Endodermal cell (in vitro differentiated cells): ENCODE results near the gene CC2D1A. TPM values are rescaled to one million over a fixed set of nuclear protein-coding genes. Genes with fewer than 3 reads are reported as not detected.

Experiments used
- DNase-seq: peaks from one replicate; pipeline ENCODE4 v3.0.0-alpha.2; 2017
- H3K27ac ChIP-seq: 2 replicates; pipeline ENCODE4 v1.5.1; 2013; ENCODE audit warnings: mild to moderate bottlenecking, low read depth, low read length, moderate library complexity
- H3K27me3 ChIP-seq: 2 replicates; pipeline ENCODE4 v1.6.1; 2013; ENCODE audit warnings: mild to moderate bottlenecking, low read length, moderate library complexity; ENCODE audit not compliant: insufficient read depth, control insufficient read depth, poor library complexity, severe bottlenecking
- H3K36me3 ChIP-seq: 2 replicates; pipeline ENCODE4 v1.7.0; 2013; ENCODE audit warnings: mild to moderate bottlenecking, low read length, moderate library complexity; ENCODE audit not compliant: control insufficient read depth, insufficient read depth
- H3K4me1 ChIP-seq: one replicate; pipeline ENCODE4 v1.7.0; 2013; ENCODE audit warnings: low read length; ENCODE audit not compliant: control insufficient read depth, insufficient read depth
- H3K4me3 ChIP-seq: 2 replicates; pipeline ENCODE4 v1.5.1; 2013; ENCODE audit warnings: mild to moderate bottlenecking, low read length, moderate library complexity
- H3K9ac ChIP-seq: 2 replicates; pipeline ENCODE4 v1.6.1; 2013; ENCODE audit warnings: mild to moderate bottlenecking, low read length, moderate library complexity; ENCODE audit not compliant: poor library complexity, severe bottlenecking; ENCODE audit errors: extremely low read depth
- H3K9me3 ChIP-seq: 2 replicates; pipeline ENCODE4 v1.6.1; 2013; ENCODE audit warnings: mild to moderate bottlenecking, low read length, moderate library complexity; ENCODE audit not compliant: control insufficient read depth
- H3K27ac Mint-ChIP-seq: 2 replicates; pipeline ENCODE4 v1.8.0; 2020; ENCODE audit warnings: mixed read lengths
- H3K27me3 Mint-ChIP-seq: 2 replicates; pipeline ENCODE4 v1.8.0; 2021; ENCODE audit warnings: mild to moderate bottlenecking, mixed read lengths; ENCODE audit not compliant: insufficient read depth
- H3K36me3 Mint-ChIP-seq: 2 replicates; pipeline ENCODE4 v1.8.0; 2020; ENCODE audit warnings: low read depth, mixed read lengths
- H3K4me1 Mint-ChIP-seq: 2 replicates; pipeline ENCODE4 v1.8.0; 2020; ENCODE audit warnings: mixed read lengths
- H3K4me3 Mint-ChIP-seq: 2 replicates; pipeline ENCODE4 v1.8.0; 2020; ENCODE audit warnings: mild to moderate bottlenecking, moderate library complexity, mixed read lengths
- H3K9me3 Mint-ChIP-seq: 2 replicates; pipeline ENCODE4 v1.8.0; 2020; ENCODE audit warnings: mild to moderate bottlenecking, mixed read lengths
- WGBS, 2 experiments: methylation state at CpG; one replicate each; pipeline versions ENCODE4 v1.1.5 to v1.1.7; 2013; ENCODE audit warnings: missing lambda C conversion rate in 2 of 2, mixed read lengths in 1 of 2; ENCODE audit not compliant: insufficient coverage in 1 of 2, insufficient read length in 1 of 2; 5-methylcytosine and 5-hydroxymethylcytosine counted together
- total RNA-seq, 2 donors: library from RNA; stranded (reverse); fragmentation: NEBNext Ultra II Directional in 1 of 2; extraction: Animal tissue kit (Norgen Biotek cat#: 25700) in 1 of 2; gene quantifications; 2 replicates in 1 of 2; 3 replicates in 1 of 2; pipeline ENCODE4 v1.2.1, GENCODE V29; 2021
- TF ChIP-seq, protein P1 (sequence below): fragments of 200-600 bp; sonication (generic); conservative IDR thresholded peaks from 2 replicates; pipeline ENCODE4 v1.5.0; 2021; ENCODE audit warnings: antibody characterized with exemption, mild to moderate bottlenecking

Gene CC2D1A
- total RNA-seq, 2 donors from 2014 or later = 45.1 to 55.9 TPM

DNA sequence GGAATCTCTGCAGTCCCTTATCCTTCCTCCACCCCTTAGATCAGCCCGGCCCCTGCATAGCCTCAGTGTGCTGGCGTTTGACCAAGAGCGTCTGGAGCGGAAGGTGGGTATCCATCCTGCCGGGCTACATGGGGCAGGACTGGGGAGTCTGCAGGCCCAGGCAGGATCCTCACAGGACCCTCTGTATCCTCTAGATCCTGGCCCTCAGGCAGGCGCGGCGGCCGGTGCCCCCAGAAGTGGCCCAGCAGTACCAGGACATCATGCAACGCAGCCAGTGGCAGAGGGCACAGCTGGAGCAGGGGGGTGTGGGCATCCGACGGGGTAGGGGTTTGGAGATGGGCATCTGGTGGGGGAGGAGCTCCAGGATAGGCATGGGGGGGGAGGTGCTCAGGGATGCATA, 23.3 kb downstream of the CC2D1A start:
- no peaks in the 10 kb centered on the region for H3K27me3 ChIP-seq
- H3K9me3 Mint-ChIP-seq = no peaks in the 10 kb centered on the region
- no peaks in the 10 kb centered on the region for H3K27me3 Mint-ChIP-seq
- no peaks in the 10 kb centered on the region for H3K4me1 Mint-ChIP-seq
- no peak overlapping the region for H3K9ac ChIP-seq
- peaks cover 22% of the 10 kb centered on the region for H3K36me3 ChIP-seq
- TF ChIP-seq, protein P1, sequence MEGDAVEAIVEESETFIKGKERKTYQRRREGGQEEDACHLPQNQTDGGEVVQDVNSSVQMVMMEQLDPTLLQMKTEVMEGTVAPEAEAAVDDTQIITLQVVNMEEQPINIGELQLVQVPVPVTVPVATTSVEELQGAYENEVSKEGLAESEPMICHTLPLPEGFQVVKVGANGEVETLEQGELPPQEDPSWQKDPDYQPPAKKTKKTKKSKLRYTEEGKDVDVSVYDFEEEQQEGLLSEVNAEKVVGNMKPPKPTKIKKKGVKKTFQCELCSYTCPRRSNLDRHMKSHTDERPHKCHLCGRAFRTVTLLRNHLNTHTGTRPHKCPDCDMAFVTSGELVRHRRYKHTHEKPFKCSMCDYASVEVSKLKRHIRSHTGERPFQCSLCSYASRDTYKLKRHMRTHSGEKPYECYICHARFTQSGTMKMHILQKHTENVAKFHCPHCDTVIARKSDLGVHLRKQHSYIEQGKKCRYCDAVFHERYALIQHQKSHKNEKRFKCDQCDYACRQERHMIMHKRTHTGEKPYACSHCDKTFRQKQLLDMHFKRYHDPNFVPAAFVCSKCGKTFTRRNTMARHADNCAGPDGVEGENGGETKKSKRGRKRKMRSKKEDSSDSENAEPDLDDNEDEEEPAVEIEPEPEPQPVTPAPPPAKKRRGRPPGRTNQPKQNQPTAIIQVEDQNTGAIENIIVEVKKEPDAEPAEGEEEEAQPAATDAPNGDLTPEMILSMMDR = no peak
- H3K4me3 ChIP-seq = no peak overlapping the region
- peaks cover 36% of the 10 kb centered on the region for H3K36me3 Mint-ChIP-seq
- no peak for DNase-seq
- no peaks in the 10 kb centered on the region for H3K9me3 ChIP-seq
- 93 to 98% methylated on average over 7 to 12 of the region's 12 CpGs for WGBS, 2 experiments
- H3K4me1 ChIP-seq = no peaks in the 10 kb centered on the region
- H3K4me3 Mint-ChIP-seq = no peak overlapping the region
- no peak overlapping the region for H3K27ac ChIP-seq
- no peak overlapping the region for H3K27ac Mint-ChIP-seq

DNA sequence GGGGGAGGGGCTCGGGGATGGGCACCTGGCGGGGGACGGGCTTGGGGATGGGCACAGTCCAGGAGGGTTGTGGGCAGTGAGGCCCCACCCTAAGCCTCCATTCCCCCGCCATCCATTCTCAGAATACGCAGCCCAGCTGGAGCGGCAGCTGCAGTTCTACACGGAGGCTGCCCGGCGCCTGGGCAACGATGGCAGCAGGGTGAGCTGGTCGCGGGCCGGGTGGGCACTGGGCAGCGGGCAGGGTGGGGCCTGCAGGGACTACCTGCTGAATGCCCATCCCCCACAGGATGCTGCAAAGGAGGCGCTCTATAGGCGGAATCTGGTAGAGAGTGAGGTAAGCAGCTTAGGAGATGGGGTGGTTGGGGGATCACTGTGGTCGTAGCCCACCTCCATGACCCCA, 24.0 kb downstream of the CC2D1A start:
- Histone ChIP-seq H3K4me1 (no peaks in the 10 kb centered on the region), H3K27me3 (no peaks in the 10 kb centered on the region), H3K36me3 (peaks cover 17% of the 10 kb centered on the region), H3K27ac (no peak overlapping the region), H3K4me3 (no peak overlapping the region), H3K9ac (no peak overlapping the region), H3K9me3 (no peaks in the 10 kb centered on the region)
- H3K27ac Mint-ChIP-seq = no peak overlapping the region
- peaks cover 32% of the 10 kb centered on the region for H3K36me3 Mint-ChIP-seq
- H3K4me1 Mint-ChIP-seq = no peaks in the 10 kb centered on the region
- H3K27me3 Mint-ChIP-seq = no peaks in the 10 kb centered on the region
- H3K9me3 Mint-ChIP-seq = no peaks in the 10 kb centered on the region
- WGBS, 2 experiments = 96 to 100% methylated on average over 5 to 17 of the region's 17 CpGs
- no peak for DNase-seq
- TF ChIP-seq, protein P1 = no peak
- no peak overlapping the region for H3K4me3 Mint-ChIP-seq

DNA sequence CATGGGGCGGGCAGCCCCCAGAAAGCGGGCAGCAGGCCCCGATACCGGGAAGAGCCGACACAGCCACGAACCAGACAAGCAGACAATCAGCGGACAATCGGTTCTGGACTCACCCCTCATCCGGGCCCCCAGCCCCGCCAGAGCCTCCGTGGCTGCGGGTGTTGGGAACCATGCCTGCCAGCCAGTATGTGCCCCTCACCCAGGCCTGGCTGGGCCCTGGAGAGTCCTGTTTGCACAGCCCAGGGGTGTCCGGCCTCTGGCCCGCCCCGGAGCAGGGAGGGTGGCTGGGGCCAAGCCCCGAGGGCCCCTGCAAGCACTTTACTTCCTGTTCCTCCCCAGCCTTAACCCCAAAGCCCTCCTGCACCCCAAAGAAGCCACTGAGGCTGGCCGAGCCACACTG, 24.4 kb downstream of the CC2D1A start:
- no peak overlapping the region for H3K27ac Mint-ChIP-seq
- Histone ChIP-seq H3K9ac (no peak overlapping the region), H3K9me3 (no peaks in the 10 kb centered on the region), H3K4me3 (no peak overlapping the region), H3K27ac (no peak overlapping the region), H3K4me1 (no peaks in the 10 kb centered on the region), H3K36me3 (peaks cover 15% of the 10 kb centered on the region), H3K27me3 (no peaks in the 10 kb centered on the region)
- no peak overlapping the region for H3K4me3 Mint-ChIP-seq
- H3K9me3 Mint-ChIP-seq = no peaks in the 10 kb centered on the region
- H3K27me3 Mint-ChIP-seq = no peaks in the 10 kb centered on the region
- WGBS, 2 experiments = 84 to 92% methylated on average over 8 to 17 of the region's 17 CpGs
- DNase-seq = no peak
- peaks cover 27% of the 10 kb centered on the region for H3K36me3 Mint-ChIP-seq
- H3K4me1 Mint-ChIP-seq = no peaks in the 10 kb centered on the region
- TF ChIP-seq, protein P1 = no peak
